22Rv1 (cell line): Measurements from ENCODE around the gene SRGAP1.

Experiments
- H3K27ac ChIP-seq: fragments of 450-650 bp; 2 replicates; pipeline ENCODE4 v1.5.1; 2017
- ZFX ChIP-seq: fragments of 450-650 bp; IDR thresholded peaks from 2 replicates; pipeline ENCODE4 v1.6.1; 2017; ENCODE audit warnings: antibody characterized with exemption, borderline replicate concordance
- TF ChIP-seq, protein P1 (sequence below): fragments of 450-650 bp; IDR thresholded peaks from 2 replicates; pipeline ENCODE4 v1.5.1; 2017; ENCODE audit warnings: mild to moderate bottlenecking

SRGAP1 gene

DNA sequence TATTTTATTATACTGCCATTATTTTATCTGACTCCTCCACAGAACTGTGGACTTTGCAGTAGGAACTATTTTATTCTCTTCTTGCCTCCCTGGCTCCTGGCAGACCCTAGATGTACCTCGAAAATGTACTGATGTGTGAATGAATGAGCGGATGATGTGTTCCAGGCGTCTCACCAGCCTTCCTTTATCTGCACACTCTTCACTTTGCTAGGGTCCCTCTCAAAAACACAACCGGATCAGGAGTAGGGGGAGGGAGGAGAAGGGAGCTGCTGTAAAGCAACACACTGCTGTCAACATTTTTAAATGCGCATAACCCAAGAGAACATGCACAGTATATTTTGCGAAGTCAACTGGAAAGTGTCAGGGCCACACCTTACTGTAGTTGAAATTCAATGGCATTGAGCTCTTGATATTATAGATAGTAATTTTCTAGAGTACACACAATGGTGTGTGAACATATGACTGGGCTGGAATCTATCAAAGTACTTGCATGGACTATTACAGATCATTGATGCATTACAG, 36.3 kb downstream of the SRGAP1 start:
- TF ChIP-seq, protein P1, sequence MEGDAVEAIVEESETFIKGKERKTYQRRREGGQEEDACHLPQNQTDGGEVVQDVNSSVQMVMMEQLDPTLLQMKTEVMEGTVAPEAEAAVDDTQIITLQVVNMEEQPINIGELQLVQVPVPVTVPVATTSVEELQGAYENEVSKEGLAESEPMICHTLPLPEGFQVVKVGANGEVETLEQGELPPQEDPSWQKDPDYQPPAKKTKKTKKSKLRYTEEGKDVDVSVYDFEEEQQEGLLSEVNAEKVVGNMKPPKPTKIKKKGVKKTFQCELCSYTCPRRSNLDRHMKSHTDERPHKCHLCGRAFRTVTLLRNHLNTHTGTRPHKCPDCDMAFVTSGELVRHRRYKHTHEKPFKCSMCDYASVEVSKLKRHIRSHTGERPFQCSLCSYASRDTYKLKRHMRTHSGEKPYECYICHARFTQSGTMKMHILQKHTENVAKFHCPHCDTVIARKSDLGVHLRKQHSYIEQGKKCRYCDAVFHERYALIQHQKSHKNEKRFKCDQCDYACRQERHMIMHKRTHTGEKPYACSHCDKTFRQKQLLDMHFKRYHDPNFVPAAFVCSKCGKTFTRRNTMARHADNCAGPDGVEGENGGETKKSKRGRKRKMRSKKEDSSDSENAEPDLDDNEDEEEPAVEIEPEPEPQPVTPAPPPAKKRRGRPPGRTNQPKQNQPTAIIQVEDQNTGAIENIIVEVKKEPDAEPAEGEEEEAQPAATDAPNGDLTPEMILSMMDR = no peak
- TF ChIP-seq ZFX = no peak
- H3K27ac ChIP-seq = no peak overlapping the region

DNA sequence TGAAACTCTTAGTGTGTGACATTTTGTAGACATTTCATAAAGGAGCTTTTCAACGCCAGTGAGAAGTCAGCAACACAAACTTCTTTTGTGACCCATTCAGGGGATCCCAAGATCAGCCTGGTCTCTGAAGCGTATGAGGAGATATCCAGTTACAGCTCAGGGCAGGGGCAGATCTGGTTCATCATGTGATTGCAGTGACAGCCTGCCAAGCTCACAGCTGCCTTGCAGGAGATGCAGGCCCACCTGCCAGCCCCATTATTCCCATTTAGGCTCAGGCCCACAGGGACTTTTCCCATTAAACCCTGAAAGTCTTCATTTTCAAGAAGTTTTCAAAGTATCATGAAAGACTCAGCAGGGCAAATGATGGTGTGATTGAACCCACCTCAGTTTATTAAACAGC, 38.3 kb downstream of the SRGAP1 start:
- no peak overlapping the region for H3K27ac ChIP-seq
- TF ChIP-seq, protein P1 = no peak
- TF ChIP-seq ZFX = no peak

DNA sequence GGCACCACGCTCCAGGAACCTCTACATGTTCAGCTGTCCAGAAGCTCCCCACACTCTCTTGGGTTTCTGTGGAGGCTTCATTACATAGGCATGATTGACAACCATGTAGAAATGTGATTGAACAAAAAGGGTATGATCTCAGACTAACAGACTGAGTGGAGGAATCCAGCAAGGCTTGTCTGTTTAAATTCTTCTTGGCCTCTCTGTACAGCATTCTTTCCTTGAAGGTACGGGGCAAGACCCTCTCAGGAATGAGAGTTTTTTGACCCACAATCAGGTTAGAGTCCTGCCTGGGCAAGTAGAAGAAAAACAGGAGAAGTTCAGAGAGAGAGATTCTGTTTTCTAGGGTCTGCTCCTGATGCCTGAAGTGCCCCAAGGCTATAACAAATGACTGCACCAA, 40.9 kb downstream of the SRGAP1 start:
- H3K27ac ChIP-seq = no peak overlapping the region
- no peak for TF ChIP-seq ZFX
- TF ChIP-seq, protein P1 = no peak

DNA sequence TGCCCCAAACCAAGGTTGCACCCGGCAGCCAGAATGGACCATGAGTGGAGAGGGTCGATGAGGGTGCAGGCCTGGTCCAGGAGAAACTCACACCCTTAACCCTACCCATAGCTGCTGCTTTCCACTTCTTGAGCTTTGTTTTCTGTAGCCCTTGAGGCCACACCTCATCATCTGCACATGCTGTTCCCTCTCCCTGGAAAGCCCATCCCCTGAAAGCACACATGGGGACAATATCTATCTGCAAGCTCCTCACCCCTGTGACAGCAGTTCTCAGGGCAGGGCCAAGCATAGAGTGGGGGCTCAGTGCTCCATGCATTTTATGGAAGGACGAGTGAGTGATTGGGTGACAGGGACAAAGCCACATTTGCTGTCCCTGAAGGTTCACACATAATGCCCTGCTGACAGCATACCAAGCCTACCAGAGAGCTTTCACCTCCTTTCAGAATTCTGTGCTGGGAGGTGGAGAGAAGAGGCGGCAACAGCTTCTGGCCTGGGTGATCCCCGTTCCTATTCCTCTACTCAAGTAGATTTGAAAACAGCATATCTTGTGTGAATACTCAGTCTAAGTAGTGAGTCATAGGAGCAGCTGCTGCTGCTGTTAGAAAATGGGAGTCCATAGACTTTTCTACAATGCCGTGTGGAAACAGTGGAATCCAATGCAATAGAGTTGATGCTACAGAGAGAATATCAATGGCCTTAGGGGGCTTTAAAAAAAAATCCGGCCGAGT, 44.6 kb downstream of the SRGAP1 start:
- TF ChIP-seq, protein P1 = no peak
- no peak for TF ChIP-seq ZFX
- H3K27ac ChIP-seq = no peak overlapping the region

DNA sequence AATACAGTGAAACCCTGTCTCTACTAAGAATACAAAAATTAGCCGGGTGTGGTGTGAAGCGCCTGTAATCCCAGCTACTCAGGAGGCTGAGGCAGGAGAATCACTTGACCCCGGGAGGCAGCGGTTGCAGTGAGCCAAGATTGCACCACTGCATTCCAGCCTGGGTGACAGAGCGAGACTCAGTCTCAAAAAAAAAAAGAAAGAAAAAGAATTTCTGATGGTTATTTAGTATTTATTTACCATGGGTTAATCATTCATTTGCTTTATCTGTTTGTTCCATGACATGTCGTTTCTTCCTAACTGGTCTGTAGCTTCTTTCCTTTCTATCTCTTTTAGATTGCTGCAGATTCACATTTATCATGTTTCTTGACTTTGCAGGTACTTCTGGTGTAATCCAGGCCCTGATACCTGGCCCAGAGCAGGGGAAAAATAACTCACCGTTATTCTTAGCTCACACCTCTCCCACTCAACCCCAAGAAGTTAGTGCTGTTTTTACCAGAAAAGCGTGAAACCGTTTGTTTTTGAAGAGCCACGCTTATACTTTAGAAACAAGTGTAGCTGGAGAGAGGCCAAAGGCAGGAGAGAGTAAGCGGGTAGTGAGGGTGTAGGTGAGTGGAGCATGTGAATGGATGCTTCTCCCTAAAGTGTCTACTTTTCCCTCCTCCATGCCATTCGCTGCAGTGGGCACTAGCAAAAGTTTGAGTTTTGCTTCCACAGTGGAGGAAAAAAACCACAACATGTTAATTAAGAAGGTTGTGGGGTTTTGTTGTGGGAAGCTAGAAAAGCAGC, 45.4 kb downstream of the SRGAP1 start:
- peak overlapping the region; percentile 10; the same call in 1 of the 2 replicates for H3K27ac ChIP-seq
- TF ChIP-seq, protein P1 = no peak
- no peak for TF ChIP-seq ZFX

DNA sequence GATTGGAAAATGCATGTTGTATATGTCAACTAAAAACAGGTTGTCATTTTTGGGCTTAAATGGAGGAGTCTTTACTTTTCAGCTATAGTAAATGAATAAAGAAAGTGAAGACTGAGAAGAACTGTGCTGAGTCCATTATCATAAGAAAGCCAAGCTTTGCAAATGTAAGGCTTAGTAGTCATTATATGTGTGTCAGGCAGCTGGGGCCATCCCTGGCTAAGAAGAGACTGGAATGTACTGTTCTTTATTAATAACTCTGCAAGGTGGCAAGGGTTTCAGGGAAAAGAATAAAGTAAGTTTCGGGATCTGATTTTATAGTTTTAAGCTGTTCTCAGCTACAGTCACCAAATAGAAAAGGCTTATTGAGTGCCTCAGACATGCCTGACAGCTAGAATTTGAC, 48.7 kb downstream of the SRGAP1 start:
- TF ChIP-seq ZFX = no peak
- TF ChIP-seq, protein P1 = no peak
- H3K27ac ChIP-seq = no peak overlapping the region

DNA sequence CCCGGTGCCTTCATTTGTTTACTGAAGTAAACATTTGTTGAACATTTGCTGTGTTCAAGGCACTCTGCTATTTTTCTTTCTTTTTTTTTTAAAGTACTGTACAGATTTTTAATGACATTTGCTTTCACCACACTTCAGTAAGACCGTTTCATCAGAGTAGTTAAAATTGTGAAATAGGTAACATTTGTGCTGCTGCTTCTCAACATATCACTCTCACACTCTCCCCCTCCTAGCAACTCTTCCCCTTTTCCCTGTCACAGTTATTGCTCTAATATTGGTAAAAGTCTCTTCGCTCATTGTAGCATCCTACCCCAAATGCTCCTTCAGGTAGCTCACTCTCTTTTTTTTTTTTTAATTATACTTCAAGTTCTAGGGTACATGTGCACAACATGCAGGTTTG, 49.6 kb downstream of the SRGAP1 start:
- no peak overlapping the region for H3K27ac ChIP-seq
- TF ChIP-seq, protein P1 = no peak
- TF ChIP-seq ZFX = no peak
